Ascending aorta (tissue), 2 donors: Measurements from ENCODE around the gene TLE5. TPM values are rescaled to one million over a fixed set of nuclear protein-coding genes. Genes with fewer than 3 reads are reported as not detected.

Experiments
- DNase-seq, 2 donors: peaks; one replicate each; pipeline ENCODE4 v3.0.0-alpha.2; 2019; ENCODE audit warnings: low spot score in 2 of 2
- H3K27ac ChIP-seq, 2 donors: fragments of 200-600 bp; sonication (generic); one replicate each; pipeline ENCODE4 v1.5.1; 2016 to 2017; ENCODE audit warnings: mild to moderate bottlenecking in 1 of 2
- H3K27me3 ChIP-seq: fragments of 200-600 bp; sonication (generic); one replicate; pipeline ENCODE4 v1.5.1; 2017
- H3K36me3 ChIP-seq, 2 donors: fragments of 200-600 bp; sonication (generic); one replicate each; pipeline ENCODE4 v1.5.1; 2016
- H3K4me1 ChIP-seq, 2 donors: fragments of 200-600 bp; sonication (generic); one replicate each; pipeline ENCODE4 v1.5.1; 2016 to 2017; ENCODE audit warnings: mild to moderate bottlenecking in 1 of 2
- H3K4me3 ChIP-seq, 2 donors: fragments of 200-600 bp; sonication (generic); one replicate each; pipeline ENCODE4 v1.5.1; 2016 to 2017; ENCODE audit warnings: mild to moderate bottlenecking in 1 of 2
- H3K9me3 ChIP-seq, 2 donors: fragments of 200-600 bp; sonication (generic); one replicate each; pipeline ENCODE4 v1.5.1; 2016
- intact Hi-C: fragments of 100-400 bp; cut with DNase I; formaldehyde crosslinking; loops from one replicate; pipeline ENCODE4 v1.15.1; 2023
- total RNA-seq: library from RNA; depleted of rRNA; stranded (reverse); fragments of >200 nt; gene quantifications from one replicate; pipeline ENCODE4 v1.1.0, GENCODE V29; 2016
- TF ChIP-seq, protein P1 (sequence below), 3 experiments: fragments of 200-600 bp in 2 of 3; fragments of 450-650 bp in 1 of 3; sonication (generic) in 2 of 3; IDR thresholded peaks; one replicate each; pipeline ENCODE4 v1.5.1; 2016 to 2019; ENCODE audit warnings: antibody characterized with exemption in 3 of 3, mild to moderate bottlenecking in 1 of 3, moderate library complexity in 1 of 3

TLE5 gene
- total RNA-seq, 1 donor from 2014 or later, result 559 TPM

DNA sequence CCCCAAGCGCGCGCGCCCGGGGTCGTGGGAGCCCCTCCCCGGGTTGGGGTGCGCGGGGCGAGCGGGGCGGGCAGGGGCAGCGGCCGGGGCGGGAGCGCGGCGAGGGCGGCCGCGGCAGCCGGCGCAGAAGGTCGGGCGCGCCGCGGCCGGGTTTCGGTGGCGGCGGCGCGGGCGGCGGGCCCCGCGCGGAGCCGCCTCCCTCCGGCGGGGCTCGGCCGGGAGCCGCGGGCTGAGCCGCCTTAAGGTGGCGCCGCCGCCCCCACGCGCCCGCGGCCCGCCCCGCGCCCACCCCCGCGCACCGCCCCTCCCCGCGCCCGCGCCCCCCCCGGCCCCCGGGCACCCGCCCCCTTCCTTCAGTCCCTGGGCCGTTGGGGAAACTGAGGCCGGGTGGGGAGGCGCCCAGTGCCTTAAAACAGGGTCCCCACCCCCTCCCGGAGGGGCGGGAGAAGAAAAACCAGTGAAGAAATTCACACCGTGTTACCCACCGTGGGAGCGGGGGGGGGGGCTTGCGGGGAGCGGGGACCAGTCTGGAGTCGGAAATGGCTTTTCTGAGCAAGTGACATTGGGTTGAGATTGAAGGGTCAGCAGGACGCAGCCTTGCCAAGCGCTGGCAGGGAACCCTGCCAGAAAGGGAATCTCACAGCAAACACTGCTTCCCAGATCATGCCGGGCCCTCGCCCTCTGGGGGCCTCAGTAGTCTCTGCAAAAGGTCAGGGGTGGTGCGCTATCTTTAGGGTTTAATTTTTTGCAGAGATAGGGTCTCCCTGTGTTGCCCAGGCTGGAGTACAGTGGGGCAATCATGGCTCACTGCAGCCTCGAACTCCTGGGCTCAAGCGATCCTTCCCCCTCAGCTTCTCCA lies 33.0 kb downstream of the TLE5 start, which contains the start of gene TLE2:
Gene TLE2 (minus strand): TSS at position 216 of the 859 bp plus-strand sequence. CDS start 376 bp downstream, outside the sequence.
- Histone ChIP-seq H3K9me3 (no peaks in the 10 kb centered on the region), H3K27ac (peak within 1 kb of the TSS; percentile 57 to 61), H3K4me1 (peaks cover 0 to 4% of the 10 kb centered on the region in 2 donors), H3K27me3 (no peaks in the 10 kb centered on the region), H3K4me3 (peak within 1 kb of the TSS; percentile 71 to 86), H3K36me3 (no peaks in the 10 kb centered on the region)
- intact Hi-C loops, result no loop called here
- DNase-seq, result no peak
- TF ChIP-seq, protein P1, sequence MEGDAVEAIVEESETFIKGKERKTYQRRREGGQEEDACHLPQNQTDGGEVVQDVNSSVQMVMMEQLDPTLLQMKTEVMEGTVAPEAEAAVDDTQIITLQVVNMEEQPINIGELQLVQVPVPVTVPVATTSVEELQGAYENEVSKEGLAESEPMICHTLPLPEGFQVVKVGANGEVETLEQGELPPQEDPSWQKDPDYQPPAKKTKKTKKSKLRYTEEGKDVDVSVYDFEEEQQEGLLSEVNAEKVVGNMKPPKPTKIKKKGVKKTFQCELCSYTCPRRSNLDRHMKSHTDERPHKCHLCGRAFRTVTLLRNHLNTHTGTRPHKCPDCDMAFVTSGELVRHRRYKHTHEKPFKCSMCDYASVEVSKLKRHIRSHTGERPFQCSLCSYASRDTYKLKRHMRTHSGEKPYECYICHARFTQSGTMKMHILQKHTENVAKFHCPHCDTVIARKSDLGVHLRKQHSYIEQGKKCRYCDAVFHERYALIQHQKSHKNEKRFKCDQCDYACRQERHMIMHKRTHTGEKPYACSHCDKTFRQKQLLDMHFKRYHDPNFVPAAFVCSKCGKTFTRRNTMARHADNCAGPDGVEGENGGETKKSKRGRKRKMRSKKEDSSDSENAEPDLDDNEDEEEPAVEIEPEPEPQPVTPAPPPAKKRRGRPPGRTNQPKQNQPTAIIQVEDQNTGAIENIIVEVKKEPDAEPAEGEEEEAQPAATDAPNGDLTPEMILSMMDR (IDR thresholded peaks at IDR 0.05), result no peak

DNA sequence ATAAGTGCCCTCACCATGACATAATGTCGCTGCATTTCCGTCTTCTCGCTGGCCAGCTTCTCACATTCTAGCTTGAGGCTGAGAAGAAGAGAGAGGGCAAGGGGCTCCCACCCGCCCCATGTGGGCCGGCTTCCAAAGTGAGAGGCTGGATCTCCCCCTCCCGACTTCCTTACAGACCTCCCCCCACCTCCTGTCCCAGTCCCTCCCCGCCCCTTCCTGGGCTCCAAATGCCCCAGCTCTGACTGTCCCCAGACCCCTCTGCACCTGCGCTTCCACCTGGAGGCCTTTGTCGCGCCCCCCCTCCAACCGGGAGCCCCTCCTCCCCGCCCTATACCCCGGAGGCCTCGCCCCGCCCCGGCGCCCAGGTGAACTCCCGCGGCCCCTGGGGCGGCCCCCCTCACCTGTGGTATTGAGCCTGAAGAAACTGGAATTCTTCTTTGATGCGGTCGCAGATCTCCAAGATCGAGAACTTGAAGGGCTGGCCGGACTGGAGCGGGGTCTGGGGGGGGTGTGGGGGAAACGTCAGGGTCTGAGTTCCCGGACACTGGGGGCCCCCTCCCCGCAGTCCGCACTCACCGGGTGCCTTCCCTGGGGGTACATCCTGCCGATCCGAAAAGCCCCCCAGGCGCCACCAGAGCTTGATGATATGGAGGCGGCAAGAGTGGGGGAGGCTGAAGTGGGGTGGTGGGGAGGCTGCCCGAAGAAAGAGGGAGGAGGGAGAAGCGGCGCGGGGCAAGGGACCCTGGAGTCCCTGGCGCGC lies 33.8 kb downstream of the TLE5 start:
- H3K27ac ChIP-seq, result peak overlapping the region; percentile 57 to 61
- TF ChIP-seq, protein P1 (IDR thresholded peaks at IDR 0.05), result no peak
- no peaks in the 10 kb centered on the region for H3K9me3 ChIP-seq
- intact Hi-C loops, result no loop called here
- H3K36me3 ChIP-seq, result no peaks in the 10 kb centered on the region
- DNase-seq, result no peak
- H3K4me1 ChIP-seq, result peaks cover 0 to 4% of the 10 kb centered on the region in 2 donors
- H3K4me3 ChIP-seq, result peak overlapping the region; percentile 71 to 86
- no peaks in the 10 kb centered on the region for H3K27me3 ChIP-seq

DNA sequence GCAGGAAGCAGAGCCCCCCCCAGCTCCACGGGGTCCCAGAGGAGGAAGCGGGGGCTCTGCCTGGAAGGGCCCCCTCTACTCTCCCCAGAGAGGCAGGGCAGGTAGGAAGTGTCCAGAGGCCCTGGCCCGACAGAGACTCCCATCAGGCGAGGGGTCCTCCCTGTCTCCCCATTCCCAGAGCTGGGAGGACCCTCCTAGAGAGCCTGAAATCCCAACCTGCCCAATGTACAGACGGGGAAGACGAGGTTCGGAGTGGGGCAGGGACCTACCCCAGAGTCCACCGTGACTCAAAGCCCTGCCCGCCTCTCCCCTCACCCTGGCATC lies 34.4 kb downstream of the TLE5 start:
- Histone ChIP-seq H3K9me3 (no peaks in the 10 kb centered on the region), H3K27me3 (no peaks in the 10 kb centered on the region), H3K4me1 (peaks cover 0 to 4% of the 10 kb centered on the region in 2 donors), H3K36me3 (no peaks in the 10 kb centered on the region), H3K27ac (peak overlapping the region; percentile 57 to 61), H3K4me3 (peak overlapping the region; percentile 71 to 86)
- TF ChIP-seq, protein P1 (IDR thresholded peaks at IDR 0.05), result no peak
- intact Hi-C loops, result no loop called here
- no peak for DNase-seq

DNA sequence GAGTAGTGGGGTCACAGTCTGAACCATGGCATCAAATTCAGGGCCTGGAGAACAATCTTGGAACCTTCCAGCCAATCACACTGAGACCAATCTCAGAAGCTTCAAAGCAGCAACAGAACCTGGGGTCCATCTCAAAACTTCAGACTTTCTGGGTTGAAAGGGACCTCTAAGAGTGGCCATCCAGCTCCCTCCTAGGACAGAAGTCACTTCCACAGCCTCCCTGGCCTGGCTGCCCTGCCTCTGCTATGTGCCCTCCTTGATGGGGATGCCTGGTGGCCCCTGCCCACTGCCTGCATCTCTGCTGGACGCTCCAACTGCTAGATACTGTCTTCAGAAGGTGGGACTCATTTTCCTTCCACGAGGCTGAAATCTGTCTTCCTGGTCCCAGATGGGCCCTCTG lies 35.0 kb downstream of the TLE5 start:
- DNase-seq, result no peak
- no peak overlapping the region for H3K27ac ChIP-seq

DNA sequence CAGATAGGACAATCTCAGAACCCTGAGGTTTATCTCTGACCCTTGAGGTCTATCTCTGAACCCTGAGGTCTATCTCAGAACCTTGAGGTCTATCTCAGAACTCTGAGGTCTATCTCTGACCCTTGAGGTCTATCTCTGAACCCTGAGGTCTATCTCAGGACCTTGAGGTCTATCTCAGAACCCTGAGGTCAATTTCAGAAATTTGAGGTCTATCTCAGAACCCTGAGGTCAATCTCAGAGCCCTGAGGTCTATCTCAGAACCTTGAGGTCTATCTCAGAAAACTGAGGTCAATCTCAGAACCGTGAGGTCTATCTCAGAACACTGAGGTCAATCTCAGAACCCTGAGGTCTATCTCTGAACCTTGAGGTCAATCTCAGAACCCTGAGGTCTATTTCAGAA lies 35.5 kb downstream of the TLE5 start:
- H3K36me3 ChIP-seq, result no peaks in the 10 kb centered on the region
- no peak for DNase-seq
- TF ChIP-seq, protein P1 (IDR thresholded peaks at IDR 0.05), result no peak
- H3K4me1 ChIP-seq, result peaks cover 0 to 4% of the 10 kb centered on the region in 2 donors
- intact Hi-C loops, result no loop called here
- H3K27me3 ChIP-seq, result no peaks in the 10 kb centered on the region
- no peak overlapping the region for H3K27ac ChIP-seq
- no peaks in the 10 kb centered on the region for H3K9me3 ChIP-seq
- H3K4me3 ChIP-seq, result no peak overlapping the region

More for the DNA sequence above, 35.0 kb downstream of the TLE5 start:
- Histone ChIP-seq H3K4me1 (peaks cover 0 to 4% of the 10 kb centered on the region in 2 donors), H3K27me3 (no peaks in the 10 kb centered on the region), H3K9me3 (no peaks in the 10 kb centered on the region), H3K4me3 (no peak overlapping the region), H3K36me3 (no peaks in the 10 kb centered on the region)
- intact Hi-C loops, result no loop called here
- TF ChIP-seq, protein P1 (IDR thresholded peaks at IDR 0.05), result no peak
